Lower leg skin (tissue), 3 donors: Measurements from ENCODE around the gene MAN1A2.

Experiments
- POLR2A ChIP-seq, 2 donors: fragments of 450-650 bp; IDR thresholded peaks; one replicate each; pipeline ENCODE4 v1.6.1; 2016 to 2017; ENCODE audit warnings: antibody characterized with exemption in 2 of 2, mild to moderate bottlenecking in 1 of 2, moderate library complexity in 1 of 2
- TF ChIP-seq, protein P1 (sequence below), 3 donors: fragments of 450-650 bp; IDR thresholded peaks; one replicate each; pipeline ENCODE4 v1.5.1; 2016; ENCODE audit warnings: antibody characterized with exemption in 3 of 3, mild to moderate bottlenecking in 3 of 3, moderate library complexity in 2 of 3

DNA sequence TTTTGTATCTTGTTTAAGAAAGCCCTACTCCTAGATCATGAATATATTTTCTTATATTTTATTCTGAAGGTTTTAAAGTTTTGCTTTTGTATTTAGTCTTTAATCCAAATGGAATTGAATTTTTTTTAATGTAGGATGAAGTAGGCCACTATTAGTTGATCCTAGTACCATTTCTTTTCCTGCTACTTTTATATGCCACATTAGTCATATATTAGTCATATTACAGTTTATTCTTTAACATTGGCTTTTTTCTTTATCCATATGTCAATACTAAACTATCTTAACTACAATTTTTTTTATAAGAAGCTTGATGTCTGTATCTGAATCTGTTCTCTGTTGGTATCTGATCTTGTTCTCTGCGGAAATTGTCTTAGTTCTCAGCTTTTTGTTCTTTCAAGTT lies 48.8 kb downstream of the MAN1A2 start:
- TF ChIP-seq, protein P1, sequence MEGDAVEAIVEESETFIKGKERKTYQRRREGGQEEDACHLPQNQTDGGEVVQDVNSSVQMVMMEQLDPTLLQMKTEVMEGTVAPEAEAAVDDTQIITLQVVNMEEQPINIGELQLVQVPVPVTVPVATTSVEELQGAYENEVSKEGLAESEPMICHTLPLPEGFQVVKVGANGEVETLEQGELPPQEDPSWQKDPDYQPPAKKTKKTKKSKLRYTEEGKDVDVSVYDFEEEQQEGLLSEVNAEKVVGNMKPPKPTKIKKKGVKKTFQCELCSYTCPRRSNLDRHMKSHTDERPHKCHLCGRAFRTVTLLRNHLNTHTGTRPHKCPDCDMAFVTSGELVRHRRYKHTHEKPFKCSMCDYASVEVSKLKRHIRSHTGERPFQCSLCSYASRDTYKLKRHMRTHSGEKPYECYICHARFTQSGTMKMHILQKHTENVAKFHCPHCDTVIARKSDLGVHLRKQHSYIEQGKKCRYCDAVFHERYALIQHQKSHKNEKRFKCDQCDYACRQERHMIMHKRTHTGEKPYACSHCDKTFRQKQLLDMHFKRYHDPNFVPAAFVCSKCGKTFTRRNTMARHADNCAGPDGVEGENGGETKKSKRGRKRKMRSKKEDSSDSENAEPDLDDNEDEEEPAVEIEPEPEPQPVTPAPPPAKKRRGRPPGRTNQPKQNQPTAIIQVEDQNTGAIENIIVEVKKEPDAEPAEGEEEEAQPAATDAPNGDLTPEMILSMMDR (IDR thresholded peaks at IDR 0.05): no peak
- no peak for TF ChIP-seq POLR2A (IDR thresholded peaks at IDR 0.05)
